Measurements from ENCODE around the gene RNF220.
"Not testable (repeated sequence)": the region's sequence is repeated elsewhere in the genome, so short reads cannot be mapped to it uniquely, and the experiment has no call there.

Gene RNF220

GRCh38 chr1:44553127-44553758 is 148.2 kb downstream of the RNF220 start:
- no peak overlapping the region for H3K4me3 ChIP-seq (ENCODE audit: low read length)
- no peak for DNase-seq (ENCODE audit: low read depth)
- TF ChIP-seq CTCF (conservative IDR thresholded peaks at IDR 0.05; ENCODE audit: low read depth, low read length), result no peak

- H3K4me3 ChIP-seq (ENCODE audit: low read length), result no peak overlapping the region
- TF ChIP-seq CTCF (conservative IDR thresholded peaks at IDR 0.05; ENCODE audit: low read depth, low read length), result no peak
- DNase-seq (ENCODE audit: low read depth), result no peak
Measured at GRCh38 chr1:44553771-44554170, 148.7 kb downstream of the RNF220 start.

- no peak for TF ChIP-seq CTCF (conservative IDR thresholded peaks at IDR 0.05; ENCODE audit: low read depth, low read length)
Measured at GRCh38 chr1:44554706-44555105, 149.7 kb downstream of the RNF220 start.

GRCh38 chr1:44557778-44558177 is 152.7 kb downstream of the RNF220 start:
- no peak for TF ChIP-seq CTCF (conservative IDR thresholded peaks at IDR 0.05; ENCODE audit: low read depth, low read length)
- no peak overlapping the region for H3K4me3 ChIP-seq (ENCODE audit: low read length)
- DNase-seq (ENCODE audit: low read depth), result no peak

More at GRCh38 chr1:44554706-44555105, 149.7 kb downstream of the RNF220 start:
- DNase-seq (ENCODE audit: low read depth), result no peak
- no peak overlapping the region for H3K4me3 ChIP-seq (ENCODE audit: low read length)

GRCh38 chr1:44558883-44559282 is 153.8 kb downstream of the RNF220 start:
- TF ChIP-seq CTCF (conservative IDR thresholded peaks at IDR 0.05; ENCODE audit: low read depth, low read length), result no peak
- DNase-seq (ENCODE audit: low read depth), result no peak

GRCh38 chr1:44559330-44559729 is 154.3 kb downstream of the RNF220 start:
- TF ChIP-seq CTCF (conservative IDR thresholded peaks at IDR 0.05; ENCODE audit: low read depth, low read length), result no peak
- H3K4me3 ChIP-seq (ENCODE audit: low read length), result no peak overlapping the region
- DNase-seq (ENCODE audit: low read depth), result no peak

More at GRCh38 chr1:44558883-44559282, 153.8 kb downstream of the RNF220 start:
- H3K4me3 ChIP-seq (ENCODE audit: low read length), result no peak overlapping the region

GRCh38 chr1:44559913-44560312 is 154.9 kb downstream of the RNF220 start:
- no peak for TF ChIP-seq CTCF (conservative IDR thresholded peaks at IDR 0.05; ENCODE audit: low read depth, low read length)
- no peak overlapping the region for H3K4me3 ChIP-seq (ENCODE audit: low read length)
- no peak for DNase-seq (ENCODE audit: low read depth)

- DNase-seq (ENCODE audit: low read depth), result not testable (repeated sequence)
Measured at GRCh38 chr1:44560696-44561095, 155.6 kb downstream of the RNF220 start.

More at GRCh38 chr1:44560696-44561095, 155.6 kb downstream of the RNF220 start:
- not testable (repeated sequence) for H3K4me3 ChIP-seq (ENCODE audit: low read length)

Data from retinal pigment epithelial cell (primary cell).